Measurements from ENCODE around the gene CALD1.
A peak's percentile ranks its signal among the peaks of the same experiment; 100 is the strongest.

CALD1 gene

DNA sequence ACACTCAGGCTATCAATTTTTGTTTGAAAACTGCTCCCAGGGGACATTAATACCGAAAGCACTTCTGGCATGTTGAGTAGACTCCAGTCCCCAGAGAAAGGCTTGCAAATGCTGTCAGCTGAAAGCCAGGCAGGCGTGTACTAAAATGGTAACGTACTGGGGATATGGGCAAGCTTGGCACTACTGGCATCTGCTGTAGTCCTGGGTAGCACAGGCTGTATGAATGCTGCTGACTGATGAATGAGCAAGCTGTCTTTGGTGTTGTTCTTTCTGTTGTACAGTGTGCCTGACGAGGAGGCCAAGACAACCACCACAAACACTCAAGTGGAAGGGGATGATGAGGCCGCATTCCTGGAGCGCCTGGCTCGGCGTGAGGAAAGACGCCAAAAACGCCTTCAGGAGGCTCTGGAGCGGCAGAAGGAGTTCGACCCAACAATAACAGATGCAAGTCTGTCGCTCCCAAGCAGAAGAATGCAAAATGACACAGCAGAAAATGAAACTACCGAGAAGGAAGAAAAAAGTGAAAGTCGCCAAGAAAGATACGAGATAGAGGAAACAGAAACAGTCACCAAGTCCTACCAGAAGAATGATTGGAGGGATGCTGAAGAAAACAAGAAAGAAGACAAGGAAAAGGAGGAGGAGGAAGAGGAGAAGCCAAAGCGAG lies 153.4 kb downstream of the CALD1 start:
- no peak for DNase-seq

DNA sequence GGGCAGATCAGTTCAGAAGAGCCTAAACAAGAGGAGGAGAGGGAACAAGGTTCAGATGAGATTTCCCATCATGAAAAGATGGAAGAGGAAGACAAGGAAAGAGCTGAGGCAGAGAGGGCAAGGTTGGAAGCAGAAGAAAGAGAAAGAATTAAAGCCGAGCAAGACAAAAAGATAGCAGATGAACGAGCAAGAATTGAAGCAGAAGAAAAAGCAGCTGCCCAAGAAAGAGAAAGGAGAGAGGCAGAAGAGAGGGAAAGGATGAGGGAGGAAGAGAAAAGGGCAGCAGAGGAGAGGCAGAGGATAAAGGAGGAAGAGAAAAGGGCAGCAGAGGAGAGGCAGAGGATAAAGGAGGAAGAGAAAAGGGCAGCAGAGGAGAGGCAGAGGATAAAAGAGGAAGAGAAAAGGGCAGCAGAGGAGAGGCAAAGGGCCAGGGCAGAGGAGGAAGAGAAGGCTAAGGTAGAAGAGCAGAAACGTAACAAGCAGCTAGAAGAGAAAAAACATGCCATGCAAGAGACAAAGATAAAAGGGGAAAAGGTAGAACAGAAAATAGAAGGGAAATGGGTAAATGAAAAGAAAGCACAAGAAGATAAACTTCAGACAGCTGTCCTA lies 154.1 kb downstream of the CALD1 start:
- no peak for DNase-seq

DNA sequence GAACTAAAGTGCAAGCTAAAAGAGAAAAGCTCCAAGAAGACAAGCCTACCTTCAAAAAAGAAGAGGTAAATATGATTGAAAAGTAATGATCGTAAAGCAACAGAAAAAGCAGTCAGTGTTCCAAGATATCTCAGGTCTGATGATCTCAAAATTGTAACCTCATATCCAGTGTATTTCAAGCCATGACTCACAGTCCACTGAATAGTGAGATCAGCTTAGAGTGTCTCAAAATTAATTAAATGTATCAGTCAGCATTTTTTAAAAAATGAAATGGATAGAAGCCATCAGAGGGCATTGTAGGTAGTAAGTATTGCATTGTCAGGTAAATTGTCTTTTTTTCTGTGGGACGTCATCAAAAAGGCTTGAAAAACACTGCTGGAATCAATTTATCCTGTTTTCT lies 156.3 kb downstream of the CALD1 start:
- no peak for DNase-seq

DNA sequence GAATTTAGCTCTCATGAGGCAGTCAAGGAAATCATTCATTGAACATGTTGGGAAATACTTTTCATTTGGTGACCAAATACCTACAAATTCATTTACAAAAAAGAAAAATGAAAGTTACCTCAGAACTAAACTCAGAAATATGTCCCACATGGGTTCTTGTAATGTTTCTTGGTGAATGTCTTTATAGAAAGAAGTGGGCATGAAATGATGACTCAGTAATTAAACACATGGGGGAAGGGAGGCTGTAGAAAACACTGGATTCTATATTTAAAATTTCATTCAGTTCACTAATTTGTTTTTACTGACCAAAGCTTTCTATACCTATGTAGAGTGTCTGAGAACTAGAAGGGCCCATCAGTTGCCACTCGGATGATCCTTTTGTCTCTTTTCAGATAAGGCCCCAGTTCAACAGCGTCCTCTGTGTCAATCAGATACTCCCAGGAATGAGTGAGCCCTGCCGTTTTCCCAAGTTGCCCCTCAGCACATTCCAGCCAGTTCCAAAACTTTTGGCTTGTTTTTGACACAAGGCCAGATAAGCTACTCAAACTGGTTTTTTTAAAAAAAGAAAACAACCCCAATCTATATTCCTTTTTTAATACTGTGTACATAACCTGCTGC lies 157.6 kb downstream of the CALD1 start:
- DNase-seq: no peak

DNA sequence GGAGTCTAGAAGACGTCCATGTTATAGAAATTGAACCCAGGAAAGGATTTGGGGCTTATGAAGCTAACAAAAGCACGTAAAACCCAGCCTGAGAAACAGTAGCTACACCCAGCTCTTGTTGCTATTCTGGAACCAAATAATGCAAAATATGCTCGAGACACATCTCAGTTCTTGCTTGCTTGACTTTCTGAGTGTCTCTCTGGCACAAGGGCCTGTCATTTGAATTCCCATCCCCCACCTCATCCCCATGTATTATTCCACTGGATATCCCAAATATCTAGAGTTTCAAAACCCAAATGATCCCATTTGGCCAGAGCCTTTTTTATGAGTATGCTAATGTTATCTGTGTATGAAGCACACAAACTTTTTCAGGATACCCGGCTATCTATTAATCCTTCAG lies 158.7 kb downstream of the CALD1 start:
- DNase-seq: no peak

DNA sequence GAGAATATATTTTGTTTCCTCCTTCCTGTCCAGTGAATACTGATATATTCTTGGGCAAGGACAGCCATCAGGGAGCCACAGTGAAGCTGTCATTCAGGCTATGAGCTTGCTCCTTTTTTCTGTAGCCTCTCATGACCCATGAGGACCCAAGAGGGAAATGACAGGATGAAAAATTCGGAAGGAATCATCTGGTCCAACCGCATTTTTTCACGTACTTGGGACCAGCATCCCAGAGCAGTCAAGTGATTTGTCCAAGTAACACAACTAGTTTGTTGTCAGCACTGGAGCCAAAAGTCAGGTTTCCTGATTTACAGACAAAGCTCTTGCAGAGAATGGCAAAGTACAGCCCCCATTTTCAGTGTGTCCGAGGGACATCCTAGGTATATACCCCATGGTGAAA lies 159.7 kb downstream of the CALD1 start:
- DNase-seq: no peak

DNA sequence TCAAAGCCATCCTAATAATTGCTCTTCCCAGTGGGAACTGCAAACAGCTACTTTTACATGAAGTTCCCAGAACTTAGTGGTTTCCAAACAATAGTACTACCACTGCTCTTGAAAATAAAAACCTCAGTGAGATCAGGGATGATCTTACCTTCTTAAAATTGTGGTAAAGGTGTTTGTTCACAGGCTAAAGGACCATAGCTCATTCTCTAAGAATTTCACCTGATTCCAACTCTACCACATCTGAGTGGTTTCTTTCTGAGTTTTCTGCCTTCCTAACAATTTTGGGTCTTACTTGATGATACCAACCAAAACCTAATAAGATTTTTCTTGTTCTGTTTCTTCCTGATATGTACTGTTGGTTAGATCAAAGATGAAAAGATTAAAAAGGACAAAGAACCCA lies 161.3 kb downstream of the CALD1 start:
- DNase-seq: no peak

DNA sequence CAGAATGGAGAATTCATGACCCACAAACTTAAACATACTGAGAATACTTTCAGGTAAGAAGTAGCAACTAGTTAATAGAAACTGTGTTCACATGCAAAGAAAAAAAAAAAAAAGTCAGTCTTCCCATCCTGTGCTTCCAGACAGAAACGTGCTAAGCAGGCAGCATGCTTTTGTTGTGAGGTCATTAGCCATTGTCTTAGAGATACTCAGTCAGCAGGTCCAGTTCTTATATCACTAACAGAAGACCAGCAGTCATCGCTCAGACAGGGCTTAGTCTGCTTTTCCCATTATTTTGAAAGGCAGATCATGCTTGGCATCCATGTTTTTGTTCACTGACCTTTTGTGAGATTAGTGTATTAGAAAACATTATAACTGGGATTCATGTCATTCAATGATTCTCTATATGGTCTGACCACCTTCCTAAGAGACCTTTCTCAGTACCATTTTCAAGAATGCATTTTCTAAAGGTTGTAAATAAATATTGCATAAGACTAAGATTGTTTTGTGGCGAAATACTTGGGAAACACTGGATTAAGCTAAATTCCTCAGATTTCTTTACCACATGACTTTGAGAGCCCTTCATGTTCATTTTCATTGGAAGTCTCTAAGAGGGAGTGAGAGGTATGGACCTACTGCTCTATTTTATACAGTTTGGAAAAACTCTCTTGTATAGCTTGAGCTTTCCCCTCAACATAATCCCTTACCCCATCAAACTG lies 161.9 kb downstream of the CALD1 start:
- DNase-seq: no peak

DNA sequence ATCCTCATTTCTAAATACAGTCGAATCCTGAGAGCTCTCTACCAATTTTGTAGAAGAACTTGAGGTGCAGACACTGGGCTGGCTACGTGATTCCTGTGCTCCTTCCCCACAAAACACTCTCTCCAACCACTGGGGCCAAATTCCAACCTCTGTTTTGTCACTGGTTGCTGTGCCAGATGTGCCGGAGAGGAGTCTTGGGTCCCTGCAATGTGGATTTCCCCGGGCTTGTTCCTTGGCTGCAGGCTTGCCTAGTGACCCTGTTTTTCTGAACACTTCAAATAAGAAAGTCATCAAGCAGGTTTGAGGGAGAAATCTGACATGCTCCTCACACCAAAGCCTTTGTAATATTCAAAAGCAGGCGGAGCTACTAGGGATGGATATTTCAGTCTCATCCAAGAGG lies 162.5 kb downstream of the CALD1 start:
- DNase-seq: no peak

DNA sequence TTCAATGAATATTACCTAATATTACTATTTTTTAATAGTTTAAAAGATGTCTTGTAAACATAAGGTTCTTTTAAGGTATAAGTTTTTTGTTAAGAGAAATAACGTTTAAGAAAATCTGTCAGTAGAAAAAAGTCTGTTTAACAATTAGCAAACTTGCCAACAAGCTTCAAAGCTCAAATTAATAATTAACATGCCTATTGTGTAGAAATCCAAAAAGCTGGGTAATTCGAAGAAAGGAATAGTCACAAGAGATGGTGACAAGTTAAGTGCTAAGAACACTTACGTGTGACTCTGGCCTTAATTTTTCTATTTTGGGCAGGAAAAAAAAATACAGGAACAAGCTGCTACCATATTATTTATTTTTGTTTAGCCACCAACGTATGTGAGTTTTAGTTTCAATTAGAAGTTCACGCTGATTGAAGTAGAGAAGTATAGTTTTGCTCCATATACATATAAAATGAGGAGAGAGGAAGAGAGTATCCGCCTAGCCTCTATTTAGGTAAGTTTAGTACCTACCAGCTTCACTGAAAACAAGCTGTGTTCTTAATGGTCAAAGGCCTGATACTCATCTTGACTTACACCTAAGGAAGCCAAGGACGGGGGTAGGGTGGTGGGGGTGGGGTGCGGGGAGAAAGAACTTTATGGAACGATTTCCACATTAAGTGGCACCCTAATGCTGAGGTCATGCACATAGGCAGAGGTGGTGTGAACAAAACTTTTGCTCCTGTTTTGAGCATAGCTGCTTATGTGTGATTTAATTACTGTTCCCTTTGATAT lies 163.4 kb downstream of the CALD1 start:
- no peak for DNase-seq

DNA sequence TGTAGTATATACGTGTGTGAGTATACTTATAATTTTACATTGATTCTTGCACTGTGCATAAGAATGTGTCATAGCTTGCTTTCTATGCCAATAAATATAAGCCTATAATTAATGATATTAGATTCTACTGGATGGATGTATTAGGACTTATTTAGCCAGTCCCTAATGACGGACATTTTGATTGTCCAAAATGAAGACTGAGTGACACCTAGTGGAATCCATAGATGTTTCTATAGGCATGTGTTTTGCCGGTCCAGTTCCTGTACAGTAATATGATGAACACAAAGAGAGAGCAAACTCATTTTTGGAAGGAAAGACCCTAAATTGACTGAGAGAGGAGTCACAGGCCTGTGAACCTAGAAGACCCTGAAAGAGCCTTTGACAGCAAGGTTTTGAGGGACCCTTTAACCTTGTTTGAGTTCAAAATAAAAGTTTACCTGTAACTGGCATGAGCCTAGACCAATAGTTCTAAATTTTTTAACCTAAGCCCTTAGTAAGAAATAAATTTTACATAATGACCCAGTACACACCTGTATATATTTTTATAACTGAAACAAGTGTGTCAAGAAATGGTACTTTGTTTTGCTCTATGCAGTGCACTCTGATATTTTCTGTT lies 164.5 kb downstream of the CALD1 start:
- peak; percentile 13 for DNase-seq

DNA sequence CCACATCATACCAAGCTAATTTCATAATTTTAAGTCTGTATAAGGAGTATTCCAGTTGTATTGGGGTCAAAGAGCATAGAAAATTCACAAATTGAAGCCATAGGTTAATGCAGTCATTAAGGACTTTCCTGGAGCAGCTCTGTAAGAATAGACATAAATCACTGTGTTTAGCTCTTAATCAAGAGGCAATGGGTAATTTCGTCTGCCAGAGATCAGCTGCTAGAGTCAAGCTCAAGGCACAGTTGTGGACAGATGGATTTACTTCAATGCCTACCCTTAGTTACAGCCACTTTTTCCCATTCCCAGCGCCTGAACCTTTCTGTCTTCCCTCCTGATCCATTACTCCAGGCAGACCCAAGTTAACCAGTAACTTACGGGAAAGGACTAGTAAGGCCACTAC lies 166.3 kb downstream of the CALD1 start:
- DNase-seq: no peak

DNA sequence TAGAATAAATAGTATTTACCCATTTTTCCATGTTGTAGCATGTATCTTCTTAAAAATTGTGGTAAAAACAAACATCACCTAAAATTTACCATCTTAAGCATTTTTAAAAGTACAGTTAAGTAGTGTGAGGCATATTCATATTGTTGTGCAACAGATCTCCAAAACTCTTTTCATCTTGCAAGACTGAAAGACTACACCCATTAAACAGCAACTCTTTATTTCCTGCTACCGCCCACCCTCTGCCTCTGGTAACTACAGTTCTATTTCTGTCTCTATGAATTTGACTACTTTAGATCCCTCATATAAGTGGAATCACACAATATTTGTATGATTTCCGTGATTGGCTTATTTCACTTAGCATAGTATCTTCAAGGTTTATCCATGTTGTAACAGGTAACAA lies 166.8 kb downstream of the CALD1 start:
- no peak for DNase-seq

DNA sequence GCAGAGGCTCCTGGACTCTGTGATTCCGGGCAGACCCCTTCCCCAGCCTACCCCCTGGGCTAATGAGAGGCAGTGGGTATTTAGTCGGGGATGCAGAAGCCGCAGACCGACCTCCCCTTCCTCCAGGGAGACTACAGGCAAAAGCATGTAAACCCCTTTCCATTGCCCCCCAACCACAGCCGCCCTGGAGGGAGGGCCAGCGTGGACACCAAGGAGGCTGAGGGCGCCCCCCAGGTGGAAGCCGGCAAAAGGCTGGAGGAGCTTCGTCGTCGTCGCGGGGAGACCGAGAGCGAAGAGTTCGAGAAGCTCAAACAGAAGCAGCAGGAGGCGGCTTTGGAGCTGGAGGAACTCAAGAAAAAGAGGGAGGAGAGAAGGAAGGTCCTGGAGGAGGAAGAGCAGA lies 167.9 kb downstream of the CALD1 start:
- DNase-seq: no peak

DNA sequence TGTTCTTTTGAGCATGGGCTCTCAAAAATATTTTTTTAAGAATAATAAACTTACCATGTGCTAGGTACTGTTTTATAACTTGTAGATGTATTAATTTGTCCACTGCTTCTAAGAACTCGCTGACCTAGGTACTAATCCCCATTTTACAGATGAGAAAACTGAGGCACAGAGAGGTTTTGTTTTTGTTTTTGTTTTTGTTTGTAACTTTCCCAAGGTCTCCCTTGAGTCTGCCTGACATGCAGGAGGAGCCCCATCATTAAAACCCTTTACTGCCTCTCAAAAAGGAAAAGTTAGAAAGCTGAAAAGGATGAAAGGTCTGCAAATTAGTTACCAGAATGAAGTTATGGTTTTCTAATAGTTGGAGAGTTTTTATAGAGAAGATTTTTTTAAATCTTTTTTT lies 168.4 kb downstream of the CALD1 start:
- no peak for DNase-seq

DNA sequence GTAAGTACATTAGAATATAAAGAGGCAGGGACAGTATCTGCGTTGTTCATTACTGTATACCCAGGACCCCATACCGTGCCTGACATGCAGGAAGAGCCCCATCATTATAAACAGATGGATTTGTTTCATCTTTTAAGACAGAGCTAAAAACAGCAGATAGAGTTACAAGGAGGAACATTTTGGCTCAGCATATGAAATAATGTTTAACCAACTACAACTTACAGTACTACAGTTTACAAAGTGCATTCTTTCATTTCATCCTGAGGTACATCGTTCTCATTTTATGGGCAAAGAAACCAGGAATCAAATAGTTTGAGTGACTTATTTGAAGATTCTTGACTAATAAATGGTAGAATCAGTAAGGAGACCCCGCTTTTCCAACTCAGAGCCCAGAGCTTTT lies 168.8 kb downstream of the CALD1 start:
- DNase-seq: no peak

DNA sequence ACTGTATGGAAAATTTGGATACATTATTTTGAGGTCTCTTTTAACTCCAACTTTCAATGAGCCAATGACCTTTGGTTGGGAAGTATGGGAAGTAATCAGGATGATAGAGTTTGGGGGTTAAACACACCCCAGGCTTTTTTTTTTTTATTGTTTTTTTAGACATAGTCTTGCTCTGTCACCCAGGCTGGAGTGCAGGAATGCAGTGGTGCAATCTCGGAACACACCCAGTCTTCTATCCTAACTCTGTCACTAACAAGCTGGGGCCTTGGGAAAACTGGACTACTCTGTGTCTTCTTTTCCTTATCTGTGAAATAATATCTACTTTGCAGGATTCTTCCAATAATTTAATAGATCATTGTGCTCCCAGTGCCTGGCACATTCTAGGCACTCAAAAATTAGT lies 169.3 kb downstream of the CALD1 start:
- DNase-seq: no peak

DNA sequence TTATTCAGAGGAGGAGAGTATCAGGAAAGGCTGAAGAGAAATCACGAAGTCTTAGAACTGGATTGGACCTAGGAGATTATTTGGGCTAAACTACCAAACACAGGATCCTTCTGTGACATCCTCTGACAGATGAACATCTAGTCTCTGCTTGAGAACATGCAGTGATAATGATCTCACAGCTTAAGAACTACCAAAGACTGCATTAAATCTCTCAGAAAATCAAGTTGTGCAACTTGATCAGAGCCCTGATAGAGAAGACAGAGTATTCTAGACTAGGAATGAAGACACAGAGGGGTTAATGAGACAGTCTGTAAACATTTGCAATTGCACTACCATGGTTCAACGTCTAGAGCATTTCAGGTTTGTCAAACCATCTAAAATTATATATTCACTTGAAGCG lies 169.7 kb downstream of the CALD1 start:
- no peak for DNase-seq

DNA sequence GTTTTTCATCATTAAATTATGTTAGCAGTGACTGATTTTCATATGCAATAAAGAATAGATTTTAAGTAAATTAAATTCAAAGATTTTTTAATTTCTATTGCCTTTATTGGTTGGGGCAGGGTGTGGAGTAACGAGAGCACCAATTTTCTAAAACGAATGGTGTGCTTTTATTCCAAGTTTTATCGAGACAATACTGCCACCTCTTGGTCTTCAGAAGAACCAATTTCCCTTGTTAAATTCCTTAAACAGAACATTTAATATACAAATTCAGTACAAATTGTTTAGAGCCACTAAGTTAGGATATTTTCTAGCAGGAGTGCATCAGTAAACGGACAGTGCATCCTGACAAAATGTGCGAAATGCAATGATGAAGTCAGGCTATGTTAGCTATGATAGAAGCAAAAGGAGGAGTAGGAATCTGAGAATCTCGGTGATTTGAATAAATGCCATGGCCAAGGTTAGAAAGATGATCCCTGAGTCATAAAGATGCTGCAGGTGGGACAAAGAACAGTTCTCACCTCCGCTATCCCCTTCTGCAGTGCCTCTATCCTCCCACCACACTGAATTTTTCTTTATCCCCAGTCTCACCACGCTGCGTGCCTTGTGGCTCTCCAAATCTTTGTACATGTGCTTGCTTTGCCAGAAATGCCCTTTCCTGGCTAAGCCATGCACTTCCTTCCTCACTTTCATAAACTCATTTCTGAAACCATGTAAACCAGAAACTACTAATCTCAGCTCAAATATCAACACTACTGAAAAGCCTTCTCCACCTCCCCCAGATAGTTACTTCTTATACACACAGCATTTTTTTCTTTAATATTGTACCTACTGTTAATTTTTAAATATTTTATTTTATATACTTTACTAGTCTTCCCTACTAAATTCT lies 175.0 kb downstream of the CALD1 start:
- DNase-seq: peak; percentile 33

DNA sequence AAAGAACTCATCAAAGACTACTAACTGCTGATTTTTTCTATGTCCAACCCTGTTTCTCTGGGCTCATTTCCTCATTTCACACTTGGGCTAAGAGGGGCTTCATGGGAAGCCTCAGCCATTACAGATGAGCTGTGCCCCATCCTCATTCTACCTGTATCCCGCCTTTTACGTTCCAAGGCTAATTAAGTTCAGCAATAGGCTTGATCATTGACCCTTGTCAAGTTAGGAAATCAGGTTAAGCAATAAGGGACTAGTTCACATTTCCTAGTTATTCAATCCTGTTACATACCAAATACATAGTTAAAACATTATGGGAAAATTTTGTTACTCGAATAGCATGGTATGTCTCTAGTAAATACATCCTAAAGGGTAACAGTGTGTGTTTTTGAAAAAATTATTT lies 177.6 kb downstream of the CALD1 start:
- no peak for DNase-seq

DNA sequence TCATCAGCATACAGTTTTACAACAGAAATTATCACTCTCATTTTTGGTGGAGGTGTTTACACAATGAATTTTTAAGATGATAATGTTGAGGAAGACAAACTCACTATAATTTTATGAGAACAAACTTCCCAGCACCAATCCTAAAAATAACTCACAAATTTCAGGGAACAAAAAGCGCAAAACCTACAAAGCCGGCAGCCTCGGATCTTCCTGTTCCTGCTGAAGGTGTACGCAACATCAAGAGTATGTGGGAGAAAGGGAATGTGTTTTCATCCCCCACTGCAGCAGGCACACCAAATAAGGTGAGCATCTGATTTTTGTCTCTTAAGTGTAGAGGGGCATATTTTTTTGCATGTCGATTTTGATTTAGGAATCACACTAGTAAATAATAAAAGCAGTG lies 180.4 kb downstream of the CALD1 start:
- DNase-seq: no peak

DNA sequence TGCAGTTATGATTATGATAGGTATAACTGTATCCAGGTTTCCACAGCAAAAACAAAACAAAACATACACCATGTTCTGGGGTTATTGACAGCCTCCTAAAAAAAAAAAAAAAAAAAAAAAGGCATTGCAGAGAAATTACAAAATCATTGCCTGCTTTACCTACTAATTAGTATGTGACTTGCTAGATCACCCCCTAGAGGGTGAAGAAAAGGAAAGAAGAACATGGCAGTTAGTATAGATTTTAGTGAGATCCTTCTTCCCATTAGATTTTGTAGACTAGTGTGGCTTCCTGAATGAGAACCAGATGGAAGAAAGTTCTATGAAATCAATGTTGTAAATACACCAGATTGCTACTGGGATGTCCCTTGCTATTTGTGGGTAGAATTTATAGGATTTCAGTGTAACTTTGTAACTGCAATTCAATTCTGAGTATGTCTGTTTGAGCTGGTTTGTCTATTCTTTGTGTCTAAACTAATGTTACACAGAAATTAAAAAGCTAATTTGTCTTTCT lies 182.9 kb downstream of the CALD1 start:
- no peak for DNase-seq
